GM19238 (cell line): ENCODE results near the gene ELOVL5.
"Not testable (repeated sequence)": the region's sequence is repeated elsewhere in the genome, so short reads cannot be mapped to it uniquely, and the experiment has no call there.

Source experiments
- DNase-seq: peaks from one replicate; pipeline ENCODE4 v3.0.0; 2011; ENCODE audit warnings: low spot score; ENCODE audit not compliant: insufficient read length

The ELOVL5 gene

GRCh38 chr6:53306217-53306616 lies 42.5 kb downstream of the ELOVL5 start:
- not testable (repeated sequence) for DNase-seq

- not testable (repeated sequence) for DNase-seq
Measured at GRCh38 chr6:53305506-53306005, 43.2 kb downstream of the ELOVL5 start.

- not testable (repeated sequence) for DNase-seq
Measured at GRCh38 chr6:53304953-53305352, 43.8 kb downstream of the ELOVL5 start.

- DNase-seq = no peak
Measured at GRCh38 chr6:53302678-53303360, 45.9 kb downstream of the ELOVL5 start.

GRCh38 chr6:53301801-53302537 lies 46.8 kb downstream of the ELOVL5 start:
- no peak for DNase-seq

- DNase-seq = no peak
Measured at GRCh38 chr6:53300656-53301551, 47.8 kb downstream of the ELOVL5 start.

GRCh38 chr6:53299331-53300005 lies 49.3 kb downstream of the ELOVL5 start:
- DNase-seq = no peak

GRCh38 chr6:53297004-53297403 lies 51.7 kb downstream of the ELOVL5 start:
- DNase-seq = no peak

GRCh38 chr6:53295176-53295575 lies 53.6 kb downstream of the ELOVL5 start:
- DNase-seq = no peak

GRCh38 chr6:53294611-53295010 lies 54.1 kb downstream of the ELOVL5 start:
- no peak for DNase-seq

- no peak for DNase-seq
Measured at GRCh38 chr6:53294095-53294494, 54.7 kb downstream of the ELOVL5 start.

GRCh38 chr6:53293691-53294090 lies 55.1 kb downstream of the ELOVL5 start:
- no peak for DNase-seq

GRCh38 chr6:53290537-53291510 lies 57.9 kb downstream of the ELOVL5 start:
- DNase-seq = no peak

- no peak for DNase-seq
Measured at GRCh38 chr6:53287336-53288225, 61.2 kb downstream of the ELOVL5 start.

- DNase-seq = no peak
Measured at GRCh38 chr6:53284901-53285300, 63.8 kb downstream of the ELOVL5 start.

GRCh38 chr6:53282741-53283140 lies 66.0 kb downstream of the ELOVL5 start:
- DNase-seq = no peak

GRCh38 chr6:53282234-53282633 lies 66.5 kb downstream of the ELOVL5 start:
- DNase-seq = no peak

GRCh38 chr6:53281518-53282215 lies 67.1 kb downstream of the ELOVL5 start:
- DNase-seq = no peak
